Left lobe of liver (tissue), 2 donors: Measurements from ENCODE around the gene PTPRD. TPM values are rescaled to one million over a fixed set of nuclear protein-coding genes. Genes with fewer than 3 reads are reported as not detected.

ENCODE experiments used
- ATAC-seq: fragments of 200-7000 bp; cut with Tn5 transposase; one replicate; pipeline ENCODE4 v1.9.1; 2020; ENCODE audit warnings: mild to moderate bottlenecking, moderate library complexity
- DNase-seq: peaks from one replicate; pipeline ENCODE4 v3.0.0-alpha.2; 2020; ENCODE audit warnings: low spot score
- total RNA-seq: library from RNA; stranded (reverse); gene quantifications from one replicate; pipeline ENCODE4 v1.2.1, GENCODE V29; 2021
- donor health status: DM: no; HTN: no; CAD: no; lungs with moderate emphysema.
- donor health status: DM: no; HTN: yes; CAD: no.

Gene PTPRD
- total RNA-seq, 1 donor from 2014 or later, result 29.4 TPM

- ATAC-seq, result no peak
- no peak for DNase-seq
Observed at GRCh38 chr9:10062629-10063395, 550.0 kb downstream of the PTPRD start.

- ATAC-seq, result no peak
- no peak for DNase-seq
Observed at GRCh38 chr9:10059044-10059443, 553.8 kb downstream of the PTPRD start.

GRCh38 chr9:10055886-10056395 lies 556.9 kb downstream of the PTPRD start:
- ATAC-seq (no peak), DNase-seq (no peak)

GRCh38 chr9:10054456-10054855 lies 558.3 kb downstream of the PTPRD start:
- no peak for ATAC-seq
- DNase-seq, result no peak

GRCh38 chr9:10052916-10053315 lies 559.9 kb downstream of the PTPRD start:
- no peak for ATAC-seq
- DNase-seq, result no peak

- DNase-seq, result no peak
- ATAC-seq, result no peak
Observed at GRCh38 chr9:10052181-10052580, 560.6 kb downstream of the PTPRD start.

GRCh38 chr9:10050016-10050415 lies 562.8 kb downstream of the PTPRD start:
- DNase-seq (no peak), ATAC-seq (no peak)

GRCh38 chr9:10048994-10049393 lies 563.8 kb downstream of the PTPRD start:
- no peak for DNase-seq
- no peak for ATAC-seq

GRCh38 chr9:10045598-10045997 lies 567.2 kb downstream of the PTPRD start:
- ATAC-seq (peak; percentile 48), DNase-seq (no peak)

GRCh38 chr9:10041726-10042229 lies 571.0 kb downstream of the PTPRD start:
- ATAC-seq (no peak), DNase-seq (no peak)

- ATAC-seq (no peak), DNase-seq (no peak)
Observed at GRCh38 chr9:10036095-10036494, 576.7 kb downstream of the PTPRD start.

GRCh38 chr9:10032166-10032565 lies 580.6 kb downstream of the PTPRD start:
- no peak for ATAC-seq
- DNase-seq, result no peak

GRCh38 chr9:10026443-10026984 lies 586.3 kb downstream of the PTPRD start:
- no peak for DNase-seq
- ATAC-seq, result no peak

GRCh38 chr9:10015755-10016154 lies 597.0 kb downstream of the PTPRD start:
- no peak for ATAC-seq
- DNase-seq, result no peak

GRCh38 chr9:10014889-10015288 lies 597.9 kb downstream of the PTPRD start:
- DNase-seq, result no peak
- ATAC-seq, result no peak

- ATAC-seq (no peak), DNase-seq (no peak)
Observed at GRCh38 chr9:10009401-10009800, 603.4 kb downstream of the PTPRD start.

GRCh38 chr9:10008101-10008799 lies 604.6 kb downstream of the PTPRD start:
- ATAC-seq (no peak), DNase-seq (no peak)

- DNase-seq (no peak), ATAC-seq (no peak)
Observed at GRCh38 chr9:10007356-10007755, 605.4 kb downstream of the PTPRD start.

- no peak for ATAC-seq
- DNase-seq, result no peak
Observed at GRCh38 chr9:10005206-10005605, 607.6 kb downstream of the PTPRD start.

- no peak for DNase-seq
- ATAC-seq, result no peak
Observed at GRCh38 chr9:10003047-10003446, 609.8 kb downstream of the PTPRD start.

- ATAC-seq (no peak), DNase-seq (no peak)
Observed at GRCh38 chr9:10000669-10001068, 612.1 kb downstream of the PTPRD start.
